H1 (cell line): ENCODE results near the gene CLN3. TPM values are rescaled to one million over a fixed set of nuclear protein-coding genes. Genes with fewer than 3 reads are reported as not detected.

Experiments used
- PHF8 ChIP-seq: fragments of 200-600 bp; sonication (generic); conservative IDR thresholded peaks from 2 replicates; pipeline ENCODE4 v1.7.1; 2012; ENCODE audit warnings: low read depth, mild to moderate bottlenecking, inconsistent platforms, low read length, moderate library complexity
- POLR2AphosphoS5 ChIP-seq: IDR thresholded peaks from 2 replicates; pipeline ENCODE4 v1.6.1; 2011; ENCODE audit warnings: low read depth, low read length
- SP2 ChIP-seq: IDR thresholded peaks from 2 replicates; pipeline ENCODE4 v1.6.1; 2012; ENCODE audit warnings: mild to moderate bottlenecking, low read length, inconsistent platforms
- SUZ12 ChIP-seq: fragments of 200-600 bp; sonication (generic); IDR thresholded peaks from 2 replicates; pipeline ENCODE4 v1.6.1; 2012; ENCODE audit warnings: mild to moderate bottlenecking, inconsistent platforms, low read length, moderate library complexity, mixed read lengths
- polyA plus RNA-seq, 7 experiments: library from polyadenylated mRNA; depleted of rRNA in 3 of 7; stranded (reverse) in 5 of 7; unstranded in 2 of 7; fragments of >200 nt in 5 of 7; fragments of 200-250 nt in 2 of 7; gene quantifications; 1 replicate in 5 of 7; 2 replicates in 1 of 7; 4 replicates in 1 of 7; pipeline versions ENCODE4 v1.2.1 to v1.2.3, GENCODE V29; 2011 to 2013; ENCODE audit warnings: missing spikeins in 2 of 7, mixed read lengths in 2 of 7
- total RNA-seq: library from RNA; stranded (reverse); fragmentation: NEBNext Ultra II Directional; extraction: Animal tissue kit (Norgen Biotek cat#: 25700); gene quantifications from 2 replicates; pipeline ENCODE4 v1.2.1, GENCODE V29; 2021

Gene CLN3
- total and polyA plus RNA-seq, 2 of the 8 experiments (the other 6 are each of a cell fraction or from before 2014, with no cell fraction given) = 22.9 to 44.3 TPM

DNA sequence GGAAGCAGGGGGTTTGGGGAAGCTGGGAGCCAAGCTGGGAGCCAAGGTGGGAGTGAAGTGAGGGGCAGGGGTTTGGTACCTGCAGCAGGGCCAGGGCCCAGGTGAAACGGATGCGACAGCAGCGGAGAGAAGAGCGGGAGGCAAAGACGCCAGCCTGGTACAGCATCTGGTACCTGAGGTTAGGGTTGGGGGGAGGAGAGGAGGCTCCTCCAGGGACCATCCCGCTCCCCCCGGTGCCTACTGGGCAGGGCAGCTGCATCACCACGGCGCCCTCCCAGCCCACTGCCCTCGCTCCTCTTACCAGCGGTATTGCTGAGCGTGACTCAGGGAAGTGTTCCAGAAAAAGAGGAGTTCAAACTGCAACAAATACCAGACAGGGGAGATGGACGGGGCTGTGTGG lies 9.8 kb downstream of the CLN3 start (continued):
- TF ChIP-seq SUZ12 (no peak), POLR2AphosphoS5 (no peak), PHF8 (no peak), SP2 (no peak)
- TF ChIP-seq, all 59 proteins: peak for 0
